Urinary bladder (tissue), 4 donors: ENCODE results near the gene SMARCC1. TPM values are rescaled to one million over a fixed set of nuclear protein-coding genes. Genes with fewer than 3 reads are reported as not detected.

Experiments used
- DNase-seq: peaks from one replicate; pipeline ENCODE4 v3.0.0-alpha.2; 2015; ENCODE audit errors: extremely low spot score
- H3K27ac ChIP-seq: one replicate; pipeline ENCODE4 v1.5.1; 2013; ENCODE audit warnings: low read depth, mild to moderate bottlenecking, moderate library complexity
- H3K36me3 ChIP-seq: one replicate; pipeline ENCODE4 v1.6.1; 2013; ENCODE audit warnings: mild to moderate bottlenecking, moderate library complexity; ENCODE audit not compliant: insufficient read depth
- H3K4me1 ChIP-seq: one replicate; pipeline ENCODE4 v1.6.1; 2013; ENCODE audit warnings: mild to moderate bottlenecking, moderate library complexity; ENCODE audit not compliant: insufficient read depth
- H3K4me3 ChIP-seq: one replicate; pipeline ENCODE4 v1.5.1; 2013; ENCODE audit warnings: low read depth, low read length
- WGBS: extraction: QIAGEN DNeasy Blood & Tissue Kit; methylation state at CpG from one replicate; pipeline ENCODE4 v1.1.7; 2013; 5-methylcytosine and 5-hydroxymethylcytosine counted together
- polyA plus RNA-seq: library from polyadenylated mRNA; stranded (reverse); fragments of 200-250 nt; gene quantifications from one replicate; pipeline ENCODE4 v1.2.3, GENCODE V29; 2013
- total RNA-seq: library from RNA; depleted of rRNA; stranded (reverse); fragments of >200 nt; gene quantifications from one replicate; pipeline ENCODE4 v1.2.3, GENCODE V29; 2014
- donor health status: healthy with polysubstance abuse.
- donor health status: healthy.

Gene SMARCC1
- total and polyA plus RNA-seq, 2 donors: 33.3 to 58.4 TPM

- no peak overlapping the region for H3K27ac ChIP-seq
- peaks cover 11% of the 10 kb centered on the region for H3K36me3 ChIP-seq
- no peak for DNase-seq
- 90% methylated on average over 6 of the region's 6 CpGs for WGBS
- H3K4me1 ChIP-seq: no peaks in the 10 kb centered on the region
- no peak overlapping the region for H3K4me3 ChIP-seq
Observed at GRCh38 chr3:47628426-47628825, 153.3 kb downstream of the SMARCC1 start.

- Histone ChIP-seq H3K36me3 (peaks cover 4% of the 10 kb centered on the region), H3K27ac (no peak overlapping the region), H3K4me1 (no peaks in the 10 kb centered on the region), H3K4me3 (no peak overlapping the region)
- DNase-seq: no peak
- WGBS: 64% methylated on average over 3 of the region's 3 CpGs
Observed at GRCh38 chr3:47622671-47623461, 158.8 kb downstream of the SMARCC1 start.

GRCh38 chr3:47617086-47618010 lies 164.3 kb downstream of the SMARCC1 start:
- DNase-seq: no peak
- Histone ChIP-seq H3K4me3 (no peak overlapping the region), H3K36me3 (peaks cover 4% of the 10 kb centered on the region), H3K27ac (no peak overlapping the region), H3K4me1 (no peaks in the 10 kb centered on the region)
- WGBS: 72% methylated on average over 5 of the region's 5 CpGs

- Histone ChIP-seq H3K27ac (no peak overlapping the region), H3K36me3 (peaks cover 6% of the 10 kb centered on the region), H3K4me1 (no peaks in the 10 kb centered on the region), H3K4me3 (no peak overlapping the region)
- no peak for DNase-seq
- WGBS: 93% methylated on average over 2 of the region's 2 CpGs
Observed at GRCh38 chr3:47614788-47615187, 166.9 kb downstream of the SMARCC1 start.

- no peak overlapping the region for H3K4me3 ChIP-seq
- 68% methylated on average over 4 of the region's 4 CpGs for WGBS
- DNase-seq: no peak
- H3K27ac ChIP-seq: no peak overlapping the region
- H3K4me1 ChIP-seq: no peaks in the 10 kb centered on the region
- H3K36me3 ChIP-seq: peaks cover 4% of the 10 kb centered on the region
Observed at GRCh38 chr3:47613722-47614121, 168.0 kb downstream of the SMARCC1 start.

- peaks cover 8% of the 10 kb centered on the region for H3K36me3 ChIP-seq
- no peaks in the 10 kb centered on the region for H3K4me1 ChIP-seq
- 95% methylated on average over 2 of the region's 2 CpGs for WGBS
- no peak overlapping the region for H3K27ac ChIP-seq
- no peak for DNase-seq
- no peak overlapping the region for H3K4me3 ChIP-seq
Observed at GRCh38 chr3:47612879-47613278, 168.8 kb downstream of the SMARCC1 start.

GRCh38 chr3:47612178-47612577 lies 169.5 kb downstream of the SMARCC1 start:
- no peak overlapping the region for H3K4me3 ChIP-seq
- H3K36me3 ChIP-seq: peaks cover 8% of the 10 kb centered on the region
- no peaks in the 10 kb centered on the region for H3K4me1 ChIP-seq
- no peak overlapping the region for H3K27ac ChIP-seq
- no peak for DNase-seq

- DNase-seq: no peak
- Histone ChIP-seq H3K27ac (no peak overlapping the region), H3K4me1 (no peaks in the 10 kb centered on the region), H3K36me3 (peaks cover 6% of the 10 kb centered on the region), H3K4me3 (no peak overlapping the region)
- WGBS: 49% methylated on average over 2 of the region's 2 CpGs
Observed at GRCh38 chr3:47611576-47611975, 170.1 kb downstream of the SMARCC1 start.

- no peak overlapping the region for H3K4me3 ChIP-seq
- H3K27ac ChIP-seq: no peak overlapping the region
- no peak for DNase-seq
- H3K4me1 ChIP-seq: no peaks in the 10 kb centered on the region
- WGBS: 73% methylated on average over 3 of the region's 3 CpGs
- H3K36me3 ChIP-seq: peaks cover 6% of the 10 kb centered on the region
Observed at GRCh38 chr3:47610583-47610982, 171.1 kb downstream of the SMARCC1 start.

- peaks cover 8% of the 10 kb centered on the region for H3K36me3 ChIP-seq
- no peak overlapping the region for H3K4me3 ChIP-seq
- H3K4me1 ChIP-seq: no peaks in the 10 kb centered on the region
- no peak for DNase-seq
- no peak overlapping the region for H3K27ac ChIP-seq
- WGBS: 60% methylated on average over 2 of the region's 2 CpGs
Observed at GRCh38 chr3:47607335-47607734, 174.4 kb downstream of the SMARCC1 start.

- Histone ChIP-seq H3K4me1 (peaks cover 2% of the 10 kb centered on the region), H3K36me3 (peaks cover 8% of the 10 kb centered on the region), H3K27ac (no peak overlapping the region), H3K4me3 (no peak overlapping the region)
- WGBS: 96% methylated on average over 5 of the region's 5 CpGs
- no peak for DNase-seq
Observed at GRCh38 chr3:47606165-47606564, 175.5 kb downstream of the SMARCC1 start.

GRCh38 chr3:47605652-47606051 lies 176.0 kb downstream of the SMARCC1 start:
- Histone ChIP-seq H3K4me1 (peaks cover 2% of the 10 kb centered on the region), H3K4me3 (no peak overlapping the region), H3K36me3 (peaks cover 6% of the 10 kb centered on the region), H3K27ac (no peak overlapping the region)
- DNase-seq: no peak
- 62% methylated on average over 2 of the region's 2 CpGs for WGBS

- Histone ChIP-seq H3K27ac (no peak overlapping the region), H3K4me1 (peaks cover 2% of the 10 kb centered on the region), H3K4me3 (no peak overlapping the region), H3K36me3 (peaks cover 6% of the 10 kb centered on the region)
- no peak for DNase-seq
- 80% methylated on average over 2 of the region's 2 CpGs for WGBS
Observed at GRCh38 chr3:47604145-47604544, 177.5 kb downstream of the SMARCC1 start.

- Histone ChIP-seq H3K27ac (no peak overlapping the region), H3K4me3 (no peak overlapping the region), H3K36me3 (peaks cover 4% of the 10 kb centered on the region), H3K4me1 (peaks cover 2% of the 10 kb centered on the region)
- DNase-seq: no peak
Observed at GRCh38 chr3:47603332-47603731, 178.4 kb downstream of the SMARCC1 start.
